Upper lobe of right lung (tissue), 1 donor: ENCODE results near the gene LETM1. TPM values are rescaled to one million over a fixed set of nuclear protein-coding genes. Genes with fewer than 3 reads are reported as not detected.

Source experiments
- ATAC-seq: fragments of 200-7000 bp; cut with Tn5 transposase; one replicate; pipeline ENCODE4 v1.9.1; 2020; ENCODE audit warnings: mild to moderate bottlenecking, moderate library complexity
- DNase-seq: peaks from one replicate; pipeline ENCODE4 v3.0.0-alpha.2; 2020
- H3K27ac ChIP-seq: fragments of 200-600 bp; one replicate; pipeline ENCODE4 v1.8.0; 2022
- H3K27me3 ChIP-seq: fragments of 200-600 bp; one replicate; pipeline ENCODE4 v1.8.0; 2022; ENCODE audit warnings: mild to moderate bottlenecking
- H3K36me3 ChIP-seq: fragments of 200-600 bp; one replicate; pipeline ENCODE4 v1.8.0; 2022
- H3K4me1 ChIP-seq: fragments of 200-600 bp; one replicate; pipeline ENCODE4 v1.8.0; 2022
- H3K4me3 ChIP-seq: fragments of 200-600 bp; one replicate; pipeline ENCODE4 v1.8.0; 2022; ENCODE audit warnings: mild to moderate bottlenecking
- H3K9me3 ChIP-seq: fragments of 200-600 bp; one replicate; pipeline ENCODE4 v1.8.0; 2022
- CTCF ChIP-seq: fragments of 200-600 bp; IDR thresholded peaks from one replicate; pipeline ENCODE4 v1.8.0; 2022; ENCODE audit warnings: antibody characterized with exemption
- intact Hi-C: fragments of 100-400 bp; cut with DNase I; formaldehyde crosslinking; loops from one replicate; pipeline ENCODE4 v1.11.0; 2022
- total RNA-seq: library from RNA; stranded (reverse); fragmentation: NEBNext Ultra II Directional; extraction: Animal tissue kit (Norgen Biotek cat#: 25700); gene quantifications from one replicate; pipeline ENCODE4 v1.2.1, GENCODE V29; 2021
- donor health status: DM: no; HTN: yes; CAD: no; lungs with severe emphysema.

Gene LETM1
- total RNA-seq, 1 donor from 2014 or later = 39.5 TPM

DNA sequence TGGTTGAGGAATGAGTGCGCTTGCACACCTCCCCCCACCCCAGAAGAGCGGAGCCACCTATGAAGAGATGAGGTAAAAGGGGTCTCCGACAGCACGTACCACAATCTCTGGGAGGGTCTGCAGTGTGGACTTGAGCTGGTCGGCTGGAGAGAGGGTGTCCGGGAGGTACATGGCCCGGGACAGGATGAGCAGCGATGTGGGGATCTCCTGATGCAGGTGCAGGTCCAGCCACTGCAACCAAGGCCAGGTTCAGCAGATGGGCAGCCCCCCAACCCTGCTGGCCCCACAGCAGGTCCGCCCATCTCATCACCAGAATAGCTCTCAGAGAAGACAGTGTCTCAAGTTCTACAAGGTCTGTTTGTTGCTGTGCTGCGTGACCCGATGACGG lies 32.4 kb downstream of the LETM1 start:
- Histone ChIP-seq H3K36me3 (peaks cover 64% of the 10 kb centered on the region), H3K4me1 (no peaks in the 10 kb centered on the region), H3K27ac (no peak overlapping the region), H3K27me3 (no peaks in the 10 kb centered on the region), H3K4me3 (no peak overlapping the region), H3K9me3 (no peaks in the 10 kb centered on the region)
- intact Hi-C loops = no loop called here
- TF ChIP-seq CTCF = no peak
- no peak for DNase-seq
- ATAC-seq = no peak

DNA sequence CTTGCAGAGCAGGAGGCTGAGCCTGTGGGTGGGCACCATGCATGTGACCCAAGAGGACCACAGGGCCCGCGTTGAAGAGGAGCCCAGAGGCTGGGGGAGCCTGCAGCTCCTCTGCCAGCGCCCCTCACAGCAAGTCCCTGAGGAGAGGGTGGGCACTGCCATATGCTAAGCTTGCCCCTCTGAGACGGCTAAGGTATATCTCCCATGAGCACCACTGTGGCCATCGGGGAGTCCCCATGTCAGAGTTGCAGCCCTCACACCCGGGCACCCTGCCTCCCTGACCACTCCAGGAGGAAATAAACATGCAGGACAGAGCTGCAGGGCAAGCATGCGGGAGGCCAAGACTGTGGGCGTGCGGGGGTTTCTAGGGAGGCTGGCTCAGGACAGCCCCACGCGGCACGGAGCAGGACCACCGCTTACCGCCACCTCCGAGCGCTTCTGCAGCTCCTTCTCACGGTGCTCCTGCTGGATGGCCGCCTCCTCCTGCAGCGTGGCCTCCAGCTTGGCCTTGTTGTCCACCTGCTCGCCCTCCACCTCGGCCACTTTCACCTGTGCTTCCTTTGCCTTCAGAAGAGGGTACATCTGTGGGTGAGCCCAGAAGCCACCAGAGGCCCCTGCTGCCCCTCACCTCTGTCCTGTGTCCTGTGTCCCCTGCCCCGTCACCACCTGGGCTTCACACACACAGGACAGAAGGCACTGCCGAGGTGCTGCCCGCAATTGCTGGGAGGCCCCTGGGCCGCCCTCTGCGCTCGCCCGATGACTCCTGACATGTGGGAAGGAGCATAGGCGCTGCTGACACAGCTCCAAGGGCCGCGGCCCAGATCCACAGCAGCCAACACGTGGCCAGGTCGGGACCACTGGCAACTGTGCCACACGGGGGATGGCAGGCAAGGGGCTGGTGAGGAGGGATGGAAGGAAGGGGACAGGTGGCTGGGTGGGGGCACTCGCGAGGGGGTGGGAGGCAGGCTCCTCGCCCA lies 33.1 kb downstream of the LETM1 start:
- TF ChIP-seq CTCF = no peak
- Histone ChIP-seq H3K27ac (no peak overlapping the region), H3K9me3 (no peaks in the 10 kb centered on the region), H3K4me3 (no peak overlapping the region), H3K36me3 (peaks cover 71% of the 10 kb centered on the region), H3K27me3 (no peaks in the 10 kb centered on the region), H3K4me1 (no peaks in the 10 kb centered on the region)
- DNase-seq = no peak
- intact Hi-C loops = no loop called here
- peak; percentile 9 for ATAC-seq

DNA sequence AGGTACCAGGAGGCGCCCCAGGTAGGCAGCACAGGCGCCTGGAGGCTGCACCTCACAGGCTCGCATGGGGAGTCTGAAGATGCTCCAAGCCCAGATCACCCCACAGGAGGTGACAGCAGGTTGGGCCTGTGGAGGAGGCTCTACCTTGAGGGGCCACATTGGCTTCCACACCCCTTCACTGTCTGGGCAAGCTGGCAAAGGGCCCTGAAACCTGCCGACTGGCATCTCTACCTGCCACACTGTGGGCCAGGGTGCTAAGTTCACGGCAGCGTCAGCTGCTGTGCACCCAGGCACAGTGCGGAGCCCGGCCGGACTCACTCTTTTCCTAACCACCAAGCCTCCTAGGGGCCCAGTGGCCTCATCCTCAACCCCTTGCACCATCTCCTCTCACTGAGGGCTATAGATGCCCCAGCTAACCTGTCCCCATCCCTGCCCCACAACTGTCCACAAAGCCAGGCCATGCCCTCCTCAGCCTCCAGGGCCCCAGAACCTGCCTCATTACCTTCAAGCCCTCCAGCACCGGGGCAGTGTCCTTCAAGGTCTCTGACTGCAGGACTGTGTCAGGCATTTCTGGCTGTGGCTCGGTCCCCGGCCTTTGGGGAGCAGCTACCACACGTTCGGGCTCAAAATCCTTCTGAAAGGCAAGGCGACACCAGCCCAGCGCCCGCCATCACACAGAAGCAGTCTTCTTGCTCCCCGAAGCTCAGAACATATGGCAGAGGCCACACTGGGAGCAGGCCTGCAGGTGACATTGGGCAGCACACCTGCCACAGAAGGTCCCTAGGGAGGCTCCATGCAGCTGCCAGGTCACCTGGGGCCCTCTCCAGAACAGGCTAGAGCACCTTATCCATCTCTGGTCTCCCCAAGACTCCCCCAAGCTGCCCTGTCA lies 34.0 kb downstream of the LETM1 start:
- DNase-seq (no peak), ATAC-seq (no peak)
- H3K27ac ChIP-seq = no peak overlapping the region
- H3K4me3 ChIP-seq = no peak overlapping the region
- H3K4me1 ChIP-seq = no peaks in the 10 kb centered on the region
- peaks cover 80% of the 10 kb centered on the region for H3K36me3 ChIP-seq
- intact Hi-C loops = no loop called here
- H3K27me3 ChIP-seq = no peaks in the 10 kb centered on the region
- H3K9me3 ChIP-seq = no peaks in the 10 kb centered on the region
- TF ChIP-seq CTCF = no peak

DNA sequence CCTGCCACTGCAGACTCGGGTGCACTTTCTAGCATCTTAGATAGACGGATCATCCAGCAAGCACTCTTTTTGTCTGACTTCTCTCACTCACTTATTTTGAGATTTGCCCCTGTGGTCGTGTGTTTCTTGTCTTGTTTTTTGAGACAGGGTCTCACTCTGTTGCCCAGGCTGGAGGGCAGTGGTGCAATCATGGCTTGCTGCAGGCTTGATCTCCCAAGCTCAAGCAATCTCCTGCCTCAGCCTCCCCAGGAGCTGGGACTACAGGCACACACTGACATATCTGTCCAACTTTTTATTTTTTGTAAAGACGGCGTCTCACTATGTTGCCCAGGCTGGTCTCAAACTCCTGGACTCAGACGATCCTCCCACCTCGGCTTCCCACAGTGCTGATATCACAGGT lies 36.1 kb downstream of the LETM1 start:
- intact Hi-C loops = no loop called here
- no peak for ATAC-seq
- no peak for TF ChIP-seq CTCF
- Histone ChIP-seq H3K27ac (no peak overlapping the region), H3K27me3 (no peaks in the 10 kb centered on the region), H3K9me3 (no peaks in the 10 kb centered on the region), H3K36me3 (peaks cover 92% of the 10 kb centered on the region), H3K4me1 (no peaks in the 10 kb centered on the region), H3K4me3 (no peak overlapping the region)
- DNase-seq = no peak

GRCh38 chr4:1819284-1819683 lies 36.7 kb downstream of the LETM1 start:
- ATAC-seq (no peak), DNase-seq (no peak)
- no peak overlapping the region for H3K27ac ChIP-seq
- H3K27me3 ChIP-seq = no peaks in the 10 kb centered on the region
- H3K9me3 ChIP-seq = no peaks in the 10 kb centered on the region
- no peak for TF ChIP-seq CTCF
- peaks cover 92% of the 10 kb centered on the region for H3K36me3 ChIP-seq
- intact Hi-C loops = no loop called here
- no peaks in the 10 kb centered on the region for H3K4me1 ChIP-seq
- no peak overlapping the region for H3K4me3 ChIP-seq
